Right renal pelvis (tissue), 4 donors: ENCODE results near the gene APOBR. TPM values are rescaled to one million over a fixed set of nuclear protein-coding genes. Genes with fewer than 3 reads are reported as not detected.
"Not testable (repeated sequence)": the region's sequence is repeated elsewhere in the genome, so short reads cannot be mapped to it uniquely, and the experiment has no call there.

Experiments used
- DNase-seq, 4 donors: peaks; one replicate each; pipeline ENCODE4 v3.0.0-alpha.2; 2013; ENCODE audit warnings: low read depth in 4 of 4, low spot score in 3 of 4, missing footprints in 1 of 4
- polyA plus RNA-seq, 4 donors: library from polyadenylated mRNA; unstranded; fragments of 120-200 nt; gene quantifications; one replicate each; pipeline ENCODE4 v1.2.1, GENCODE V29; 2013; ENCODE audit not compliant: insufficient read length in 4 of 4

Gene APOBR
- polyA plus RNA-seq, 4 donors, result 0.42 to 0.84 (median 0.61) TPM

DNA sequence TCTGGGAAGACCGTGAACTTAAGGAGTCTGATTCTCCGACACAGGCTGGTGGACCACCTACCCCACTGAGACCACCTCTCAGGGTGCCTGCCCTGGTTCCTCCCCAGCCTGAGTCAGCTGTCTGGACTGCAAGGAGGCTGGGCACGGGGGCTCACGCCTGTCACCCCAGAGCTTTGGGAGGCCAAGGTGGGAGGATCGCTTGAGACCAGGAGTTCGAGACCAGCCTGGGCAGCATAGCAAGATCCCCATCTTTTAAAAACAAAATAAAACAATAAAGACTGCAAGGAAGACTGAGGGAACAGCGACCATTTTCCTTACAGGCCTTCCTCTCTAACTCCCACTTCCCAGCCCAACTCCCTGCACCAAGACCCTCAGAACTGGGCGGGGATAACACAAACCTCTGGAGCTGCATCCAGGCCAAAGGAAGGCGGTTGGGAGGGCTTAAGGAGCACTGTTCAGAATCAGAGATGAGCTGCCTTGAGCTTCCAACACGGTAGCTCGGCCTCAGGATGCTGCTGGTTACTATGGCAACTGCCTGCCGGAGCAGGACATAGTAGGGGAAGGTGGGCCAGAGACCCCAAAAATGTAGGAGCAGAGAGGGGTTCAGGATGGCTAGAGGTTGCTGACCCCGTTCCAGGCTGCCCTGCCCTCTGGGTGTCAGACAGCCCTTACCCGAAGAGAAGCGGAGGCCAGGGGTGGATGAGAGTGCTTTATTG is 4.4 kb downstream of the APOBR start:
- no peak for DNase-seq

- DNase-seq, result no peak
Measured at GRCh38 chr16:28499854-28500253, 5.4 kb downstream of the APOBR start.

DNA sequence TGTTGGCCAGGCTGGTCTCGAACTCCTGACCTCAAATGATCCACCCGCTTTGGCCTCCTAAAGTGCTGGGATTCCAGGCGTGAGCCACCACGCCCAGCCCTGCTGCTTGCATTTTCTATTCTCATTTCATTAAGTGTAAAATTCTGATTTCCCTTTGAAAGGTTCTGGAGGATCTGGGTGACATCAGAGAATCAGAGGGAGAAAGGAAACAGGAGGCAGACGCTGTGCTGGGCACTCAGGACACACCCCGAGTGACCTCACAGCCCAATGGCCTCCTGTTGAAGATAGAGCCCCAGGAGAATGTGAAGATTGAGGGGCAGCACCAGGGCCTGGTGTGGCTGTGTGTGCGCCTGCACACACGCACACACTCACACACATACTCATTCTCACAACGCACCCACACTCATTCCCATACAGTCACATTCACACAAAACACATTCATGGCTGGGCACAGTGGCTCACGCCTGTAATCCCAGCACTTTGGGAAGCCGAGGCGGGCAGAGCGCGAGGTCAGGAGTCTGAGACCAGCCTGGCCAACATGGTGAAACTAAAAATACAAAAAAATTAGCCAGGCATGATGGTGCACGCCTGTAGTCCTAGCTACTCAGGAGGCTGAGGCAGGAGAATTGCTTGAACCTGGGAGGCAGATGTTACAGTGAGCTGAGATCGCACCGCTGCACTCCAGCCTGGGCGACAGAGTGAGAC is 6.2 kb downstream of the APOBR start:
- not testable (repeated sequence) for DNase-seq

- no peak for DNase-seq
Measured at GRCh38 chr16:28501258-28502232, 7.1 kb downstream of the APOBR start.

DNA sequence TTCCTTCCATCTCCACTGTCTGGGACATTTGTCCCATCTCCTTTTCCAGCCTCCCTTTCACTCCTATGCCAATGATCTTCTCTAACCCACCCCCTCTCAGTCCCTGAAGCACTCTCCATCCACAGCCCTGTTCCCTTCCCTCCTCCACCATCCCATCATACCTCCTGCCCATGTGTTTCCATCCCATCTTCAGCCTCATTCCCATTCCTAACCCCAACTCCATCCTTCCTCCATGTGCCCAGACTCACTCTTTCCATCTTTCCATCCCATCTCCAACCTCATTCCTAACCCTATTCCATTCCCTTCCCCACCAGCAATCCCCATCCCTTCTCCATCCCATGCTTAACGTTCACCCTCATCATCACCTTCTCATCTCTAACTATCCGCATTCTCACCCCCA is 7.8 kb downstream of the APOBR start:
- DNase-seq, result no peak

DNA sequence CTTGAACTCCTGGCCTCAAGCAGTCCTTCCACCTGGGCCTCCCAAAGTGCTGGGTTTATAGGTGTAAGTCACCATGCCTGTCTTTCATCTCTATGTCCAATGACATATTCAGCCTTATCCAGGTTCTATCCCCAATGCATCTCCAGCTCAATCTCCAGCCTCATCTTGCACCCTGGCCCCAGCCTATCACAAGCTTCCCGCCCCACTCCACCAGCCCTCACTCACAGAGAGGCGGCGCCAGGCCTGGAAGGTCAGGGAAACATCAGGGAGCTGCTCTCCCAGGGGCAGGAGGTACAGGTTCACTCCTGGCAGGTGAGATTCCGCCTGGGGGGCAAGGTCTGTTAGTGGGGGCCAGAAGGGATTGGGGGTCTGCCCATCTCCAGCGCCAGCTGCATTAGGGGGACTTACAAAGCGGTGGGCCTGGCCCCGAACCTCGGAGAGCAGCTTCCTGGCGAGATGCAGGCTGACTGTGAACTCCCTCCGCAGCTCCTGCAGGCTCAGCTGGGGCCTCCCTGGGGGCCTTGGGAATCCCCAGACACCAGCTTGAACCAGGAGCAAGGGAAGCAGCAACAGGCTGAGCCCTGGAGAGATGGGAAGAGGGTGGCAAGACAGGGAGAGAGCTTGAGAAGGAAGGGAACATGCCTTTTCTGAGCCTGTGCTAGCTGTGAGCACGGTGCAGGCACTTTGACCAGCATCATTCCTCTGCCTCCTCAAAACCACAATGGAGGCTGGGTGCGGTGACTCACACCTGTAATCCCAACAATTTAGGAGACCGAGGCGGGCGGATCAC is 9.2 kb downstream of the APOBR start:
- no peak for DNase-seq

GRCh38 chr16:28504707-28505404 is 10.4 kb downstream of the APOBR start:
- DNase-seq, result no peak

GRCh38 chr16:28505489-28506137 is 11.2 kb downstream of the APOBR start:
- no peak for DNase-seq

GRCh38 chr16:28511031-28511430 is 16.6 kb downstream of the APOBR start:
- DNase-seq, result no peak

DNA sequence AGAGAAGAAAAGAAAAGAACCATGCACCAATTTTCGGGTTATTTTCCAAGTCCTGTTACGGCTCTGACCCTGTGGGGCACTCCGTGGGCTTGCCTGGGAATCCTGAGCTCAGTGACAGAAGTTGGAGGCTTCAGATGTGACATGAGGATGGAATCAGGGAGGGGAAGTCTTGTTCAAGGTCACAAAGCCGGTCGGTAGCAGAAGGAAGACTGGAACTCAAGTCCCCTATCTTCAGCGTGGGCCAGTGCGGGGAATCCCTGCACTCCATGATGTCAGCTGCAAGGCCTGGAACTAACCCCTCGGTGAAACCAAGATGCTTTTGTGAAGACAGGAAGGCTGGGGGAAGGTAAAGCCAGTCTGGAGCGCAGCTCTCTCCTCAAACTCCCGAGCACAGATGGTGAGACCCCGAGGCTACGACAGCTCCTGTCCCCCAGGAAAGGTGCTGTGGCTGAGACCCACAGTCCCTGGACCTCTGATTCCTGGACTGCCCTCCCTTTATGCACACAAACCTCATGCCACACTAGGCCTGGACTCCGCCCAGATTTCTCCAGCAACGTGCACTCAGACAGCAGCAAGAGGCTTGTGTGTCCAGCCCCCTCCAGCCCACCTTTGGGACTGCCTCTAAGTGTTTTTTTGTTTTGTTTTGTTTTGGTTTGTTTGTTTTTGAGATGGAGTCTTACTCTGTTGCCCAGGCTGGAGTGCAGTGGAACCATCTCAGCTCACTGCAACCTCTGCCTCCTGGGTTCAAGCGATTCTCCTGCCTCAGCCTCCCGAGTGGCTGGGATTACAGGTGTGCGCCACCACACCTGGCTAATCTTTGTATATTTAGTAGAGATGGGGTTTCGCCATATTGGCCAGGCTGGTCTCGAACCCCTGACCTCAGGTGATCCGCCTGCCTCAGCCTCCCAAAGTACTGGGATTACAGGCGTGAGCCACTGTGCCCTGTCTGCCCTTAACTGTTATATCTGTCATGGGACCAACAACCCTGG is 17.7 kb downstream of the APOBR start:
- DNase-seq, result no peak

GRCh38 chr16:28513484-28514181 is 19.2 kb downstream of the APOBR start:
- DNase-seq, result no peak

DNA sequence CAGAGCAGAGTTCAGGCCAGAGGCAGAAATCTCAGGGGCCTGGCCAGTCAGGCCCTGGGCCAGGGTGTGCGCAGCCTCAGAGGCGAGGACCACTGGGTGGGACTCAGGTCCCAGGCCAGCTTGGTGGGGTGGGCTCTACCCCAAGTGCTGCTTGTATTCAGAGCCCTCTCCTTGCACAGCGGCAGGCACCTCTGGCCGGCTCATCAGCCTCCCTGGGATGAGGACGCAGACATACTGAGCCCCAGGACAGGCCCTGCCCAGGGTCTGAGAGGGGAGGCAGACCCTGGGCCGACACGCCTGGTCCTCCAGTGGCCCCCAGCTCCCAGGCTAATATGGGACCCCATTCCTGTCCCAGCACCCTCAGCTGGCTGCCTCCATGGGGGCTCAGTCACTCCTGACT is 19.8 kb downstream of the APOBR start:
- DNase-seq, result no peak

DNA sequence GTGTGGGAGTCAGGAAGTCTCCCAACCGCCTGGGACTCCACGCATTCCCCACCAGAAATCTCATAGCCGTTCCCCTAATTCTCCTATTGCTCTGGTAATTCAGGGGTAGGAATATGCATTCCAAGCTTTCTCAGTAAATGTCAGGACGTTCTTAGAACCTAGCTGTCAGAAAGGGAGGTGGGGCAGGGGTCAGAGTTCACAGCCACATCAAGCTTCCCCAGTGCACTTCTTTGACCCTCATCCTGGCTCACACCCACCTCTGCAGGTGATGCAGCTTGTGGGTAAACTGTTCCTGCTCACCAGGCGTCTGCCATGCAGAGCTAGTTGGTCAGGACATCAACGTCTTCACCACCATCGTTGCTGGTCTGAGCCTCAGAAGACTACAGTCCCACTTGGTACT is 26.2 kb downstream of the APOBR start:
- no peak for DNase-seq

DNA sequence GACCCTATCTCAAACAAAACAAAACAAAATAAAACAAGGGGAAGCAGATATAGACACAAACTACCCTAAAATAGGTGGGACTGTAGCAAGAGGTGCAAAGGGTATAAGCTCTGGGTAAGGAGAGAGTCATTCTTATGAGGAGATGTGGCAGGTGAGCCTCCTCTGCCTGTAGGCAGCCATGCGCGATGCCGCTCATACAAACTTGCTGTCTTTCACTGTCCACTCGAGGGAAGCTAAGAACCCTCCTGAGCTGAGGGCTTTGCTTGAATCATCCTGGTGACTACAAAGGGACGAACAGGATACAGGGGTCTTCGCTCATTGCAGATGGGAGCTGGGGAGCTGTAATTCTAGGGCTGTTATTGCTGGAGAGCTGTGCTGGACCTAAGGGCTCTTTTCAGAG is 27.0 kb downstream of the APOBR start:
- DNase-seq, result no peak

DNA sequence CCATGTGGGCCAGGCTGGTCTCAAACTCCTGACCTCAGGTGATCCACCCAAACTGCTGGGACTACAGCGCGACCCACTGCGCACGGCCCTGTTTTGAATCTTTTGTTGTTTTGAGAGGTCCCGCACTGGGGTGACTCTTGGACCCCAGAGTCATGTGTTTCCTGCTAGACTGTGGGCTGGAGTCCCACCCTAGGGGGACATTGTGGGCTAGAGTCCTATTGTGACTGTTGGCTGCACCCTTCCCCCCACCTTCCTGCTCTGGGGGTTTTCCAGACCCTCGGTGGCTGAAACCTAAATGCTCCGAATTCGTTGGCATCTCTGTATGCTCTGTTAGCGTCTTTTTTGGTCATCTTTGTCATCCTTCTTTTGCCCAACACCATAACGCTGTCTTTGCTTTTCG is 28.3 kb downstream of the APOBR start:
- no peak for DNase-seq

DNA sequence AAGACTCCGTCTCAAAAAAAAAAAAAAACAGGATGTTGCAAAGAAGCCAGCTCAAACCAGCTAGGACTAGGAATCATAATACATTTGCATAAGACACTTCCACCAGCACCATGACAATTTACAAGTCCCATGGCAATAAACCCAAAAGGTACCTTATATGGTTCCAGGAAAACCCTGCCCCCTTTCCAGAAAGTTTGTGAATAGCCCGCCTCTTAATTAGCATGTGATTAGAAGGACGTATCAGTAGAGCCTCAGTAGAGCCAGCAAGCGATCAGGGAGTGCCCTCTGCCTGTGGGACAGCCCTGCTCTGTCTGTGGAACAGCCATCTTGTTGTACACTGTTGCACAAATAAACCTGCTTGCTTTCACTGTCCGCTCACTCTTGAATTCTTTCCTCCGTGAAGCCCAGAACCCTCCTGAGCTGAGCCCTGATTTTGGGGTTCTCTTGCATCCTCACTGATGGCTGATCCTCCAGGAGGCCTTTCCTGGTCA is 30.3 kb downstream of the APOBR start:
- DNase-seq, result no peak
